ENCODE measurements around the gene CACNG4.

CACNG4 gene

DNA sequence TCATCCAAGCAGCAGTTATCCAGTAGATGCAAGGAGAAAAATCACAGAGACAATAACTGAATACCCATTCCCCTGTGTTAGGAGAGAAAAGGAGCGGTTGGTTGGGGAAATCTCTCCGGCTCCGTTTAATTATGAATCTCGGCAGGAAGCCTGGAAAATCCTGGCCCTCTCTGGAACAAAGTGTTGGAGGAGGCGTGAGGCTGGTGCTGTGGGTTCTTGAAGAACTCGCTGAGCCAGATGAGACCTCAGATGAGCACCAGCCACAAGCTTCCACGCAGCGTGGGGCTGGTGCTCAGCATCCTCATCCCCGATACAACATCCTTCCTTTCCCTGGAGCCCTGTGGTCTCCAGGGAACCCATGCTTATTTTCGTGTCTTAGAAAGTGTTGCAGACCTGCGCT is 39.7 kb downstream of the CACNG4 start:
- in situ Hi-C loops (cut with MboI; ENCODE audit: low pct_unique_long_range_greater_than_20kb, low sequenced_read_pairs), result no loop called here
- DNase-seq, result no peak

DNA sequence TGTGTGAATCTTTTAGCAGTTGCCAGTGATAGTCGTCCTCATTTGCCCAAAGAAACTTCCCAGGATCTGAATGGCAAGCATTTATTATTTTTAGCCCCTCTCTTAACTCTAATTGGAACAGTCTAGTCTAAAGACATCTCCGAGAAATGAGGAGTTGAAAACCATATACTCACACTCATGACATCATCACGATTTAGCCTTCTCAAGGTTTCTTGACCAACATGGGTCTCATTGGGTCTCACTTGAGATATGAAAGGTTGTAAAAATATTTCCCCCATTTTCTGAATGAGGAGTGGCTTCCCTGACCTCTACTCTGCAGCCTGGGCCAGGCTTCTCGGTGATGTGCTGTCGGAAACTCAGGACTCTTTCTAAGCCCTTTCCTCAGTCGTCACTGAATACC is 42.8 kb downstream of the CACNG4 start:
- in situ Hi-C loops (cut with MboI; ENCODE audit: low pct_unique_long_range_greater_than_20kb, low sequenced_read_pairs), result no loop called here
- no peak for DNase-seq

DNA sequence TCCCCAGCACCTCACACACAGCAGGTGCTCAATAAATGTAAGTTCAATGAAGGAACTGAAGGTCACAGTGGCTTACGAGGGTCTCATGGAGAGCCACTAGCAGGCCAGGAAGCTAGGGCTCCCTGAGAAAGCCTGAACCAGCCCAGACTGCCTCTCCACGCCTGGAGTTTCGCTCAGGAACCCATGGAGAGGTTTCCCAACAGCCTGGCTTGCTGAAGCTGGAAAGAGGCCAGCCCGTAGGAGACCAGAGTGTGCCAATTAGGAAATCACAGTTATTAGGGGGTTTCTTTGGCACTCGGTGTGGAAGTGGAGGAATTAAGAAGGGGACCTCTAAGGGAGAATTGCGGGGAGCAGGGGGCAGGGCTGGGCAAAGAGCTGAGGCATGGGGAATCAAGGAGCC is 43.6 kb downstream of the CACNG4 start:
- DNase-seq, result no peak
- in situ Hi-C loops (cut with MboI; ENCODE audit: low pct_unique_long_range_greater_than_20kb, low sequenced_read_pairs), result no loop called here

DNA sequence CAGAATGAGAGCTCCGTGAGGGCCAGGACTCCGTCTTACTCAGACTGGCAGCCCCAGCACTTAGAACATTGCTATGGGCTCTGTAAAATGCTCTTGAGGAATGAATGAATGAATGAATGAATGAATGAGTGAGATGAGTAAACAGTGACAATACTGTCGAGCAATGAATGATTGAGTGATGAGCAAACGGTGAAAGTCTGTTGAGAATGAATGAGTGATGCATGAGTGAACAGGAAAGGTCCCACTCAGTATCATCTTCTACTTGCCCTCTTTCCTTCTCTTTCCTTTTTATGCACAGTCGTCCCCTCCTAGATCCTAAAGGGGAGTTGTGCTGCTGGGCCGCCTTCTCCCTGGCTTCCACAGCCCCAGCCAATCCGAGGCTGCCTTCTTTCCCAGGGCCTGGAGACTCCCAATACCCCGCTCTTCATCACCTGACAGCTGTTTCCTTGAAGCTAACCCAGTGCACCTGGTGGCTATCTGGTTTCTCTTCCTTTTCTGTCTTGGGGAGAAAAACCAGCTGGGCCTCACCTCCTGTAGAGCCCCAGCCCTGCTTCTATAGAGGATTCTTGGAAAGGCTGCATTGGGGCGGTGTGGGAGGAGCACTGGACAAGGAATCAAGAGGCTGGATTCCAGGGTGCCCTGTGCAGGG is 47.1 kb downstream of the CACNG4 start:
- in situ Hi-C loops (cut with MboI; ENCODE audit: low pct_unique_long_range_greater_than_20kb, low sequenced_read_pairs), result no loop called here
- DNase-seq, result no peak

DNA sequence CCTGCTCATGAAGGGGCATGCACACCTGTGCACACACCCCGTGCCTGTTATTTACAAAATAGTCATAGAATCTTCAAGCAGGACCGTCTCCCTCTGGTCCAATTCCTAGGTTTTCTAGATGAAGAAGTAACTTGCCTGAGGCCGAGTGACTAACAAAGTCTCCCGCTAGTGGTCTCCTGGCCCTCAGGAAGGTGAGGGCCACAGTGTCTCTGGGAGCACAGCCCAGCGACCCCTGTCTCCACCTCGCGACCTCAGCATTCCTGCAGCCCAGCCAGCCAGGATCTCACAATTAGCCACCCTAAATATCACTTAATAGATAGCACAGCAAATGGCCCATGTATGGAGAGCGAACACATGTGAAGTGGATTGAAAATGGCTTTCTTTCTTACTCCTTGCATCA is 49.4 kb downstream of the CACNG4 start:
- no peak for DNase-seq
- in situ Hi-C loops (cut with MboI; ENCODE audit: low pct_unique_long_range_greater_than_20kb, low sequenced_read_pairs), result no loop called here

DNA sequence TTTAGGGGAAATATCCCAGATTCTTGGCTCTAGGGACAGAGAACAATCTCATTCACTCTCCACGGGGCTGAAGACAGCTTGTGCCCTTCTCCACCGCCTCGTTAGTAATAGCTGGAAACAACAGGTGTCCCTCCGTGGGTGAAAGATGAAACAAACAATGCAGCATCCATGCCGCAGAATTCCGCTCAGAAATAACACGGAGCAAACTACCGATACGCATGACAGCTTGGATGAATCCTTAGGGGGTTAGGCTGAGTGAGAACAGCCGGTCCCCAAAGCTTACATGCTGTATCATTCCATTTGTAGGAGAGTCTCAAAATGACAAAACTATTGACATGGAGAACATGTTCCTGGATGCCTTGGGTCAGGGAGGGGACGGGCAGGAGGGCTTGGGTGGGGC is 50.5 kb downstream of the CACNG4 start:
- in situ Hi-C loops (cut with MboI; ENCODE audit: low pct_unique_long_range_greater_than_20kb, low sequenced_read_pairs), result no loop called here

DNA sequence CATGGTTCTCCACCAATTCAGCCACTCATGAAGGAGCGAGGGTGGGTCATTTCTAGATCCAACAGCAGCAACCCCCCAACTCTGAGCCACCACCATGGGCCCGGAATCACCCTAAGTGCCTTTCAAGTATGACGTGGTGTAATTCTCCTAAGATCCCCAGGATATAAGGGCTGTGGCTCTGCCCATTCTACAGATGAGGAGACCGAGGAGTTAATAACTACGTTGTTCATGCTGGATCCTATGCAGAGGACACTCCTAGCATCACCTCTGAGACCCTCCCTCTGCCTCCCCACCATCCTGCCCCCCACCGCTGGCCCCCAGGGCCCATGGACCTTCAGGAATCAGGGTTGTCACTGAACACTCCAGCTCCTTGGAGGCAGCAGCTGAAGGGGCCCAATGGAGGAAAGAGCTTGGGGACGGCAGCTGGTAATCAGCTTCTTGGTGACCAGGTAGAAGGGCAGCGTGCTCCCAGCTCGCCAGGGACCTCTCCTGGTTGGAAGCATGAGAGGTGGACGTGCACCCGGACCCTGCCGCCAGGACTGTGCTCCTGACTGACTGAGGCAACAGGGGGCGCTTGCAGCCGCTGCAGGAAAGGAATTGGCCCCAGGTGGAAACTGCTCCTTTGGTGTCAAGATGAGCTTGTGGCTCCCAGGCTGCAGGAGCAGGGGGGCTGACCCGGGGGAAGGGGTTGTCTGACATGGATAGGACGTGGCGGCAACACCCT is 51.7 kb downstream of the CACNG4 start:
- DNase-seq, result no peak
- in situ Hi-C loops (cut with MboI; ENCODE audit: low pct_unique_long_range_greater_than_20kb, low sequenced_read_pairs), result no loop called here

More for the DNA sequence above, 50.5 kb downstream of the CACNG4 start:
- DNase-seq, result no peak

DNA sequence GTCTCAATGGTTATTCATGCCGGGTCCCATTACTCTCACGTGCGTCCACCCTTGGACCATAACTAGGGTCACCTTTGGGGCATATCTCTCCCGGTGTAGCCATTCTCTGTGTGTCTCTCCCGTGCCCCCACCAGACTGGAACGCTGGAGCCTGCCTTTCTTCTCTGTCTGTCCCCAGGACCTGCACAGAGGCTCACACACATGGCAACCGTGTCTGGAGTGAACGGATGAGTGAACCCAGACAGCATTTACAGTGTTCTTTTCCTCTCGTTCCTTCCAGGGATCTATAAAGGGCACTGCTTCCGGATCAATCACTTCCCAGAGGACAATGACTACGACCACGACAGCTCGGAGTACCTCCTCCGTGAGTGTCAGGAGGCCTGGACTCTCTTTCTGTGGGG is 53.4 kb downstream of the CACNG4 start:
- no peak for DNase-seq
- in situ Hi-C loops (cut with MboI; ENCODE audit: low pct_unique_long_range_greater_than_20kb, low sequenced_read_pairs), result no loop called here

DNA sequence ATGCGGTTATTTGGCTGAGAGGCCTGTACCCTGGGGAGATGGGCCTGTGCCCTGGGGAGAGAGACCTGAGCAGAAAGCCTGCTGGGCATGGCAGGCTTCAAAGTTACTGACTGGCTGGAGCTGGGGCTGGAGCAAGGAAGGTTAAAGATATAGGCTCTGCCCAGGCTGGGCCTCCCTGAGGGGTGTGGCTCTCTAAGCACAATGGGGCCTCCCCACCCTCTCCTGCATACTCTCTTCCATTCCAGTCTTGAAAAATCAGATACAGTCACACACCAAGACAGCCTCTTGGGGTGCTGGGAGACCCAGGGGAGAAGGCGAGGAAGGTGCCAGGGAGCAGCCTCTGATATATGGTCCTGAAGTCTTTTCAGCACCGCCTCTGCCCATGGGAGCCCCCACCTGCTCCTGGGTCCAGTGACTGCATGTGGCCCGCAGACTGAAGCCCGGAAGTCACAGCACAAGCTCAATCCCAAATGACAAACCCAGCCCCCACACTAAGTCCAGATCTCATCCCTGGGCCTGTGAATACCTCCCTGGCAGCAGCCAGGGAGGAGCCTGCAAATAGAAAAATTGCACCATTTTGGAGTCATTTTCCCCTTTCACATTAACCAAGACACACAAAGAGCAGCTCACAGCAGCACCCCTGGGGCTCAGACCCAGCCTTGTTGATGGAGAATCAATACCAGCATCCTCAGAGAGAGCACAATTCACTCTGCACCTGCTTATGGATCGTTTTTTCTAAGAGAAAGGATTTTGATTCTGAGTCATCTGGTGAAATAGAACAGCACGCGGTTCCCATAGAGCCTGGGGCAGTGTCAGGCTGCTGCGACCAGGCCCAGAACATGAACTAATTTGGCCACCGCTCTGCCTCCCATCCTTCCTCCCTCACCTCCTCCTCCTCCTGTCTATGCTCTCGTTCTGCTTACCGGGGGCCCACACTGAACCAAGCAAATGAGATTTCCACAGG is 54.2 kb downstream of the CACNG4 start:
- in situ Hi-C loops (cut with MboI; ENCODE audit: low pct_unique_long_range_greater_than_20kb, low sequenced_read_pairs), result no loop called here
- DNase-seq, result no peak

DNA sequence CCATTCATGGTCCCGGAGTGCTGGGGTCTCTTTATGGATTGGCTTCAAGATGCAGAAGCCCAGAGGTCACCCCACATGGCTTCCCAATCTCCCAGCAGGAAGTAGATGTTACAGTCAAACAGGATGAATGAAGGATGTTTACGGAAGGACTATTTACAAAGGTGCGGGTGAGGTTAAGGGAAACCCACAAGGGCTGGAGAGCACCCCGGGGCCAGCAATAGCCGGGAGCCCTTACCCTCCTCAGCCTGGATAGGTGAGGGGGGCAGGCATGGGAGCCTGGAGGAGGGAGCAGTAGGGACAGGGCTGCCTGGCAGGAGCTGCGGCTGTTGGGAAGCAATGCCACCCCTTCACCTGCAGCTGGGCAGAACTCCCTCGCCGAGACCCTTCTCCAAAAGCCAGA is 55.3 kb downstream of the CACNG4 start:
- no peak for DNase-seq

DNA sequence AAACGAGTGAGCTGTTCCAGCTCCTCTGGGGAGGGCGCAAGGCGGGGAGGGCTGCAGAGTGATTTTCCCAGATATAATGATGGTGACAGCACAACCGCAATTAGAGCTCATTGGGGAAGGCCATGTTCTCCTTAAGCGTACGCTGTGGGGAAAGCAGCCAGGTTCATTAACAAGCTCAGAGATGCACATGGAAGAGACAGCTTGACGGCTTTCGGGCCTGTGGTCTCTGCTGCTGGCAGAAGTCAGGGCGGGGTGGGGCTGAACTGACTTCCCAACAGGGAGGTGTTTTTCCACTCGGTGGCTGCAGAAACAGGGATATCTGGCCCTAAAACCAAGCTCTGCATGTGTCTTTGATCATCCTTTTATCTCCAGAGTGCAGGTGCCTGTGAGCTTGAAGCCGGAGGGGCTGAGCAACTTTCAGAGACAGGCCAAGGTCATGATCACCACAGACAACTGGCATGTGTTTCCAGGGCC is 55.8 kb downstream of the CACNG4 start:
- DNase-seq, result no peak
- in situ Hi-C loops (cut with MboI; ENCODE audit: low pct_unique_long_range_greater_than_20kb, low sequenced_read_pairs), result no loop called here

More for the DNA sequence above, 55.3 kb downstream of the CACNG4 start:
- in situ Hi-C loops (cut with MboI; ENCODE audit: low pct_unique_long_range_greater_than_20kb, low sequenced_read_pairs), result no loop called here

DNA sequence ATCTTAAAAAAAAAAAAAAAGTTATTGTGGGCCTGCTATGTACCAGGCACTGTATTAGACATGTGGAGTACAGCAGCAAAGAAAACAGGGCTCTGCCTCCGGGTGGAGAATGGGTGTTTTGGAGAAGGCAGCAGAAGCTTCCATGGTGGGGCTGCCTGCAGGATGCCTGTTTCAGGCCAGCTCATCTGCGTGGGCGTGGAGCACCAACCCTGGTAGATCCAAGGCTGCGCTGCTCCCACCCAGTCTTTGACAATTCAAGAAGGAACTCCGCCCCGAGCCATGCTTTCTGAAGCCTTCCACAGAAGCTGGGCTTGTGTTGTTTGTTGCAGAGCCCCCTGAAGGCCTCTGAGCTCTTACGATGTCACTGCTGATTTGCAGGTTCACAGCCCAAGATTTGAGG is 56.7 kb downstream of the CACNG4 start:
- DNase-seq, result no peak
- in situ Hi-C loops (cut with MboI; ENCODE audit: low pct_unique_long_range_greater_than_20kb, low sequenced_read_pairs), result no loop called here

DNA sequence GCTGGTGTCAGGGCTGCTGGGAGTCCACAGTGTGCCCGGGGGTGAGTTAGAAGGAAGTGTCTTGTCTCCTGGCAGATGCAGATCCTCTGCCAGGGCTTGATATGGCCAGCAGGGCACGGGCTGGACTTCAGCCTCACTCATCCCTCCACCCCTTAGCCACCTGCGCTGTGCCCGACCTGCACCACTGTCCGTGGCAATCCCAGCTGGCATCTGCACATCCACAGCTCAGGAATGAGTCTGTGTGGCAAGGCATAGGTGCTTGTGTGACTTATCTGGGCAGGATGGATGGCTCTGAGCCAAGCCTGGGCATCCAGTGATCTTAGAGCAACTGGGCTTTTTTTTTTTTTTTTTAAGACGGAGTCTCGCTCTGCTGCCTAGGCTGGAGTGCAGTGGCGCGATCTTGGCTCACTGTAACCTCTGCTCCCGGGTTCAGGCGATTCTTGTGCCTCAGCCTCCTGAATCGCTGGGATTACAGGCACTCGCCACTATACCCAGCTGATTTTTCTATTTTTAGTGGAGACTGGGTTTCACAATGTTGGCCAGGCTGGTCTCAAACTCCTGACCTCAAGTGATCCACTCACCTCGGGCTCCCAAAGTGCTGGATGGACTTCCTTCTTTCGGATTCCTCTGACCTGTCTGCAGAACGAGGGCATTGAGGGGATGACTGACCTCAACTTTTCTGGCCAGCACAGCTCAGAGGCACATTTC is 57.4 kb downstream of the CACNG4 start:
- no peak for DNase-seq
- in situ Hi-C loops (cut with MboI; ENCODE audit: low pct_unique_long_range_greater_than_20kb, low sequenced_read_pairs), result no loop called here

DNA sequence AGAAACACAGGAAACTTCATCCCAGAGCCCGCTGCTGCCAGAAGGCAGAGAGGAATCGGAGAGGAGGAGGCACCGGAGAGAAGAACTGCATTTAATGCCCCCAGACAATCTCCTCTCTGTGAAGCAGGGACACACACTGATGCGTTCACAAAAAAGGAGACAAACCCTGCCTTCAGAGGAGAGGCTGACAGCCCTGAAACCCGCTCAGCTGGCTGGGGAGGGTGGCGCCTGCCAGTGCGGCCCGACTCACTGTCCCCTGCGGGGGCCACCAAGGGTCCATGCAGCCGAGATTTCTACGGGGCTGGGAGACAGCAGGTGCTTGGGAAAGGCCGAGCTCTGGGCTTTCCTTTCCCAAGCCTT is 57.9 kb downstream of the CACNG4 start:
- DNase-seq, result no peak
- in situ Hi-C loops (cut with MboI; ENCODE audit: low pct_unique_long_range_greater_than_20kb, low sequenced_read_pairs), result no loop called here

DNA sequence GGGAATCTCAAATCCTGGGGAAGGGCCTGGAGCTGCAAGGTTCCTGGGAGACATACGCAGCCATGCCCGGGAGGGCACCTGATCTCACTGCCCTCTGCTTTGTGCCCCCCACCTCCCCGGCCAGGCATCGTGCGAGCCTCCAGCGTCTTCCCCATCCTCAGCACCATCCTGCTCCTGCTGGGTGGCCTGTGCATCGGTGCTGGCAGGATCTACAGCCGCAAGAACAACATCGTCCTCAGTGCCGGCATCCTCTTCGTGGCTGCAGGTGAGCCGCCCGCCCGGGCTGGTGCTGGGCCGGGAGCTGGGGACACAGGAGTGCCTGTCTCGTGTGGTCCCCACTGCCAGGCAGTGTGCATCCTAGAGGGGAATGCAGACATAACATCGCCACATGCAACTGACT is 60.2 kb downstream of the CACNG4 start:
- in situ Hi-C loops (cut with MboI; ENCODE audit: low pct_unique_long_range_greater_than_20kb, low sequenced_read_pairs), result no loop called here
- no peak for DNase-seq

DNA sequence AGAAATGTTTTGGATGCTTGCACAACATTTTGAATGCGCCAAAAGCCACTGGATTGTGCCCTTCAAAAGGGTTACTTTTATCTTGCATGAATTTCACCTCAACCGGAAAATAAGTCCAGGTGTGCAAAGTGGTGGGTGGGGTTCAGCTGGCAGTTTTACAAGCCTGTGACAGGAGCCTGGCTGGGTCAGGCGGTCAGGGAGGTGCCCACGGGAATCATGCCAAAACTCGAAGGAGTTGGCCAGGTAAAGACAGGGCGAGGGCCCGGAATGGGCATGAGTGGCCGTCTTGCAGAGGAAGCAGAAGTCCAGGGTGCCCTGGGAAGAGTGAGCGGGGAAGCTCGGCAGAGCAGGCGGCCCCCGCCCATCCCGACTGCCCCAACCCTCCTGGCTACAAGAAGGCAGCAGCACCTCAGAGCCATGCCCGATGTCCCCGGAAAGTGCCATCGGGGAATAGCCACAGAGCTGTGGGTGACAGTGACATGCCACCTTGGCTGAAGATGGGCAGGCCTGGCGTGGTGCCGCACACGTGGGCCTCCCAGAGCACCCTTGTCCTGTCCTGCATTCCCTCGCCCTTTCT is 60.8 kb downstream of the CACNG4 start:
- in situ Hi-C loops (cut with MboI; ENCODE audit: low pct_unique_long_range_greater_than_20kb, low sequenced_read_pairs), result no loop called here

DNA sequence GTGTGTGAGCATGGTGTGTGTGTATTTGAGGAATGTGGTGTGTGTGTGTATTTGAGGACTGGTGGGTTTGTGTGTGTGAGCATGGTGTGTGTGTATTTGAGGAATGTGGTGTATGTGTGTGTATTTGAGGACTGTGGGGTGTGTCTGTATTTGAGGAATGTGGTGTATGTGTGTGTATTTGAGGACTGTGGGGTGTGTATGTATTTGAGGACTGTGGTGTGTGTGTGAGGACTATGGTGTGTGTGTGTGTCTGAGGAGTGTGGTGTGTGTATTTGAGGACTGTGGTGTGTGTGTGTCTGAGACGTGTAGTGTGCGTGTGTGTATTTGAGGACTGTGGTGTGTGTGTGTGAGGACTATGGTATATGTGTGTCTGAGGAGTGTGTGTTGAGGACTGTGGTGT is 61.8 kb downstream of the CACNG4 start:
- in situ Hi-C loops (cut with MboI; ENCODE audit: low pct_unique_long_range_greater_than_20kb, low sequenced_read_pairs), result no loop called here
- no peak for DNase-seq

More for the DNA sequence above, 60.8 kb downstream of the CACNG4 start:
- no peak for DNase-seq

DNA sequence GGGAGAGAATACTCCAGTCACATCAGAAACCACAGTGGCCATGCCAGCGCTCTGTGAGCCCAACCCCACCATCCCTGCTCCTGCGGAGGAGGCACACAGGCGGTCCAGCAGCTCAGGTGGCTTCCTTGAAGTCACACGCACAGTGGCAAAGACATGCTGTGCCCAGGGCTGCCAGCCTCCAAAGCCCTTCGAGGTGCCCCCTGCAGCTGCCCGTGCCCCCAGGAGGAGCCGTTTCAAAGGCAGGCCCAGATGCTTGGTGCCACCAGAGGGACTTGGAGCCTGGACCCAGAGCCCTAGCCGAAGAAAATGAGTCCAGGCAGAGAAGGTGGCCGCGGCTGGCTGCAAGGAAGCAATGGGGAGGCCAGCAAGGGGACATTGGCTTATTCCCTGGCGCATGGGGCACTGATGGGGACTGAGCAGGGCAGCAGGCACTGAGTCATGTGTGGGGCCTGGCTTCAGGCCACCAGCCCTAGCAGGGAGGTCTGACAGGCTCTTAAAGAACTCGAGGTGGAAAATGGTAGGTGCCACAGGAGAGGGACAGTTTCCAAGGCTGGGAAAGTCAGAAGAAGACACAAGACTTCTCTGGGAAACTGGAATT is 62.6 kb downstream of the CACNG4 start:
- in situ Hi-C loops (cut with MboI; ENCODE audit: low pct_unique_long_range_greater_than_20kb, low sequenced_read_pairs), result no loop called here
- no peak for DNase-seq

DNA sequence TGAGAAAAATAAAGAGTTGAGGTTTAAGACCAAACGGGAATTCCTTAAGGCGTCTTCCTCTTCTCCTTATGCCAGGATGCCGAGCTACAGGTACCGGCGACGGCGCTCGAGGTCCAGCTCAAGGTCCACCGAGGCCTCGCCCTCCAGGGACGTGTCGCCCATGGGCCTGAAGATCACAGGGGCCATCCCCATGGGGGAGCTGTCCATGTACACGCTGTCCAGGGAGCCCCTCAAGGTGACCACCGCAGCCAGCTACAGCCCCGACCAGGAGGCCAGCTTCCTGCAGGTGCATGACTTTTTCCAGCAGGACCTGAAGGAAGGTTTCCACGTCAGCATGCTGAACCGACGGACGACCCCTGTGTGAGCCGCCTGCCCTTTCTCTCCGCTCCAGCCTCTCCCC is 66.1 kb downstream of the CACNG4 start:
- in situ Hi-C loops (cut with MboI; ENCODE audit: low pct_unique_long_range_greater_than_20kb, low sequenced_read_pairs), result no loop called here

More for the DNA sequence above, 66.1 kb downstream of the CACNG4 start:
- DNase-seq, result no peak

All from KBM-7 (cell line).